Measurements from ENCODE around the gene IL15RA. TPM values are rescaled to one million over a fixed set of nuclear protein-coding genes. Genes with fewer than 3 reads are reported as not detected.

The IL15RA gene
- total and polyA plus RNA-seq, 4 donors = 6.6 to 10.7 (median 9.4) TPM

- H3K27me3 ChIP-seq (ENCODE audit: control insufficient read depth in 4 of 4, insufficient read depth in 4 of 4, low read length in 3 of 4) = no peaks in the 10 kb centered on the region
- no peak for DNase-seq (ENCODE audit: low spot score)
- H3K4me3 ChIP-seq (ENCODE audit: low read depth in 1 of 3, low read length in 3 of 3) = no peak overlapping the region
- no peak overlapping the region for H3K9ac ChIP-seq (ENCODE audit: low read depth in 1 of 2, low read length in 2 of 2)
- no peak overlapping the region for H3K27ac ChIP-seq (ENCODE audit: low read depth in 1 of 2, low read length in 2 of 2)
- H3K4me1 ChIP-seq (ENCODE audit: control insufficient read depth in 4 of 4, insufficient read depth in 4 of 4, low read length in 3 of 4) = peaks cover 5 to 32% (median 15%) of the 10 kb centered on the region in 4 donors
- WGBS = 91% methylated on average over 8 of the region's 8 CpGs
- H3K36me3 ChIP-seq (ENCODE audit: control insufficient read depth in 4 of 4, insufficient read depth in 3 of 4, low read depth in 1 of 4, low read length in 3 of 4) = peaks cover 6 to 51% (median 41%) of the 10 kb centered on the region in 4 donors
- TF ChIP-seq ZBTB33 (IDR thresholded peaks at IDR 0.05) (no peak), HNF4G (IDR thresholded peaks at IDR 0.05) (no peak), FOXA2 (IDR thresholded peaks at IDR 0.05) (no peak), EGR1 (IDR thresholded peaks at IDR 0.05; ENCODE audit: low read depth in 2 of 2) (no peak), FOXA1 (IDR thresholded peaks at IDR 0.05) (no peak), CTCF (IDR thresholded peaks at IDR 0.05; ENCODE audit: low read depth, low read length, missing input control) (no peak), REST (IDR thresholded peaks at IDR 0.05) (no peak), YY1 (IDR thresholded peaks at IDR 0.05) (no peak), NR2F2 (IDR thresholded peaks at IDR 0.05) (no peak), JUND (IDR thresholded peaks at IDR 0.05) (no peak), RXRA (IDR thresholded peaks at IDR 0.05) (no peak), SP1 (IDR thresholded peaks at IDR 0.05) (no peak), HNF4A (conservative IDR thresholded peaks at IDR 0.05) (no peak), RAD21 (IDR thresholded peaks at IDR 0.05) (no peak), TAF1 (conservative IDR thresholded peaks at IDR 0.05) (no peak), GABPA (IDR thresholded peaks at IDR 0.05 in 1 of 2, conservative IDR thresholded peaks at IDR 0.05 in 1 of 2) (no peak)
- TF ChIP-seq, protein P1, sequence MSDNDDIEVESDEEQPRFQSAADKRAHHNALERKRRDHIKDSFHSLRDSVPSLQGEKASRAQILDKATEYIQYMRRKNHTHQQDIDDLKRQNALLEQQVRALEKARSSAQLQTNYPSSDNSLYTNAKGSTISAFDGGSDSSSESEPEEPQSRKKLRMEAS (IDR thresholded peaks at IDR 0.05) = no peak
- TF ChIP-seq, protein P2, sequence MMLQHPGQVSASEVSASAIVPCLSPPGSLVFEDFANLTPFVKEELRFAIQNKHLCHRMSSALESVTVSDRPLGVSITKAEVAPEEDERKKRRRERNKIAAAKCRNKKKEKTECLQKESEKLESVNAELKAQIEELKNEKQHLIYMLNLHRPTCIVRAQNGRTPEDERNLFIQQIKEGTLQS (IDR thresholded peaks at IDR 0.05) = no peak
- H3K9me3 ChIP-seq (ENCODE audit: control insufficient read depth in 4 of 4, low read length in 3 of 4) = no peaks in the 10 kb centered on the region
Measured at GRCh38 chr10:5927306-5927705, 50.0 kb downstream of the IL15RA start.
